Esophagus squamous epithelium (tissue), 4 donors: ENCODE data around the gene ZNF750.

ENCODE experiments used
- CTCF ChIP-seq, 6 experiments: fragments of 450-650 bp in 4 of 6; fragments of 200-600 bp in 2 of 6; sonication (generic) in 2 of 6; IDR thresholded peaks; one replicate each; pipeline ENCODE4 v1.5.1; 2016 to 2019; ENCODE audit warnings: antibody characterized with exemption in 6 of 6, mild to moderate bottlenecking in 4 of 6, moderate library complexity in 4 of 6
- POLR2A ChIP-seq, 4 donors: fragments of 450-650 bp; IDR thresholded peaks; one replicate each; pipeline ENCODE4 v1.6.1; 2017; ENCODE audit warnings: antibody characterized with exemption in 4 of 4, mild to moderate bottlenecking in 4 of 4, moderate library complexity in 3 of 4

DNA sequence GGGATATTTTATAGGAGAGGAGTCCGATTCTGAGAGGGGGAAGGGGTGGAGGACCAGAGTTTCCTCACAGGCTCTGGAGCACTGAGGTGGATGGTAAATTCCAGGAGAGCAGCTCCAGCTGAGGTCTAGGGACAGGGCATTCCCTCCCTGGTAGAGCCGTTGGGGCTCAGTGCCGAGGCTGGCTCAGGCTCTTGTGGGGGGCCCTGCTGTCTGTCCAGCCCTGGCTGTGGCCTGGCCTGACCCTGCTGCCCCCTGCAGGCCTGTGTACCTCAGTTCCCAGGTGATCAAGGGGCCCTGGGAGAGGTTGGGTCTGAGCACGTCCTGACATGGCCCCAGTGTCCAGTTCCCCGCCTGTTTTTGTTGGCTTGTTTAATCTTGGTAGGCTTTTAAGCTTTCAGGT, 16.8 kb downstream of the ZNF750 start:
- TF ChIP-seq CTCF (IDR thresholded peaks at IDR 0.05), result peak in 1 of 6 experiments; percentile 27
- TF ChIP-seq POLR2A (IDR thresholded peaks at IDR 0.05), result no peak
